Measurements from ENCODE around the gene CFAP44.

DNA sequence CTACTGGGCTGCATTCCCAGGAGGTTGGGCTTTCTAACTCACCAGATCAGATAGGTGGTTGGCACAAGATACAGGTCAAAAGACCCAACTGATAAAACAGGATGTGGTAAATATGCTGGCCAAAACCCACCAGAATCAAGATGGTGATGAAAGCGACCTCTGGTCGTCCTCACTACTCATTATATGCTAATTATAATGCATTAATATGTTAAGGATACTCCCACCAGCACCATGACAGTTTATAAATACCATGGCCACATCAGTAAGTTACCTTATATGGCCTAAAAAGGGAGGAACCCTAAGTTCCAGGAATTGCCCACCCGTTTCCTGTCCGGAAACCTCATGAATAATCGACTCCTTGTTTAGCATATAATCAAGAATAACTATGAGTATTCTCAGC lies 31.6 kb downstream of the CFAP44 start:
- TF ChIP-seq POLR2A (IDR thresholded peaks at IDR 0.05; ENCODE audit: low read depth, low read length) (no peak), POU2F2 (IDR thresholded peaks at IDR 0.05; ENCODE audit: low read depth, low read length) (no peak), POLR2AphosphoS5 (IDR thresholded peaks at IDR 0.05; ENCODE audit: low read depth, low read length) (no peak), TAF1 (IDR thresholded peaks at IDR 0.05; ENCODE audit: low read depth, low read length) (no peak)

All from GM12891 (cell line).